AG09309 (cell line): ENCODE measurements around the gene RRP1.

ENCODE experiments used
- DNase-seq: peaks from one replicate; pipeline ENCODE4 v3.0.0-alpha.2; 2010; ENCODE audit warnings: low read depth
- H3K4me3 ChIP-seq: 2 replicates; pipeline ENCODE4 v1.5.1; 2011; ENCODE audit warnings: mild to moderate bottlenecking, low read depth, low read length, moderate library complexity; ENCODE audit not compliant: control insufficient read depth
- TF ChIP-seq, protein P1 (sequence below): IDR thresholded peaks from 2 replicates; pipeline ENCODE4 v1.5.1; 2011; ENCODE audit warnings: mild to moderate bottlenecking, low read depth, low read length, inconsistent platforms; ENCODE audit not compliant: insufficient read depth, control insufficient read depth; ENCODE audit errors: missing control alignments

The RRP1 gene

DNA sequence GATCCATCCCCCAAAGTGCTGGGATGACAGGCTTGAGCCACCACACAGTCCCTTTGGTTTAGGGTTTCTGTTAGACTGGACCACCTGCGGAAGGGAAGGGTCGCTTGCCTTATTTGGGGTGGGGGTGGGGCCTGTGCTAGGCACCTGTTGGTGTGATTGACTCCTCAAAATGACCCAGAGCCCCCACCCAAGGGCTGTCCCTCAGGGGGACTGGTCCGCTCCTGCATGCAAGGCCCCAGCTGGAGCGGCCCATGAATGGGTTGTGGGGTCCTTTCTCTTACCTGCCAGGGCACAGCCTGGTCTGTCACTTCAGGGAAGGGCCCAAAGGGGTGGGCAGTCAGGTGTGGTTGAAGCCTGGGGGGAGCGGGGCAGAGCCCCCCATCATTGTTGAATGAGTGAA, 11.4 kb upstream of the RRP1 start:
- no peak overlapping the region for H3K4me3 ChIP-seq
- no peak for DNase-seq
- TF ChIP-seq, protein P1, sequence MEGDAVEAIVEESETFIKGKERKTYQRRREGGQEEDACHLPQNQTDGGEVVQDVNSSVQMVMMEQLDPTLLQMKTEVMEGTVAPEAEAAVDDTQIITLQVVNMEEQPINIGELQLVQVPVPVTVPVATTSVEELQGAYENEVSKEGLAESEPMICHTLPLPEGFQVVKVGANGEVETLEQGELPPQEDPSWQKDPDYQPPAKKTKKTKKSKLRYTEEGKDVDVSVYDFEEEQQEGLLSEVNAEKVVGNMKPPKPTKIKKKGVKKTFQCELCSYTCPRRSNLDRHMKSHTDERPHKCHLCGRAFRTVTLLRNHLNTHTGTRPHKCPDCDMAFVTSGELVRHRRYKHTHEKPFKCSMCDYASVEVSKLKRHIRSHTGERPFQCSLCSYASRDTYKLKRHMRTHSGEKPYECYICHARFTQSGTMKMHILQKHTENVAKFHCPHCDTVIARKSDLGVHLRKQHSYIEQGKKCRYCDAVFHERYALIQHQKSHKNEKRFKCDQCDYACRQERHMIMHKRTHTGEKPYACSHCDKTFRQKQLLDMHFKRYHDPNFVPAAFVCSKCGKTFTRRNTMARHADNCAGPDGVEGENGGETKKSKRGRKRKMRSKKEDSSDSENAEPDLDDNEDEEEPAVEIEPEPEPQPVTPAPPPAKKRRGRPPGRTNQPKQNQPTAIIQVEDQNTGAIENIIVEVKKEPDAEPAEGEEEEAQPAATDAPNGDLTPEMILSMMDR = no peak

- DNase-seq = no peak
- H3K4me3 ChIP-seq = no peak overlapping the region
- TF ChIP-seq, protein P1 = no peak
These were observed 10.7 kb upstream of the RRP1 start for GRCh38 chr21:43778469-43779335.

DNA sequence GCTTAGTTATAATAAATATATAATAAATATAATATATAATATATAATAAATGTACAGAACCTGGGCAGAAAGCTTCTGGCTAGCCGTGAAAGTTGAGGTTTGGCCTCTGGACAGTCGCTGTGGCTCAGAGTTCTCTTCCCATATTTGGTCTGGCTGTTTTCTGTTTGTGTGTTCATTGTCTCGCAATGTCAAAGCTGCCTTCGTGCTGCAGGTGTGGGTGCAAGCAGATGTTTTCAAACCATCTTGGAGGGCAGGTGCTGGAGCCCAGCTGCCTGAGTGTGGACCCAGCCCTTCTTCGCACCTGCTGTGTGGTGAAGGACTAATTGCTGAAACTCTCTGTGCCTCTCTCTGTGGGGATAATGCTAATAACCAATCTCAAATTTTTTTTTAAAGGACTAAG, 9.7 kb upstream of the RRP1 start:
- TF ChIP-seq, protein P1 = no peak
- no peak for DNase-seq
- no peak overlapping the region for H3K4me3 ChIP-seq

DNA sequence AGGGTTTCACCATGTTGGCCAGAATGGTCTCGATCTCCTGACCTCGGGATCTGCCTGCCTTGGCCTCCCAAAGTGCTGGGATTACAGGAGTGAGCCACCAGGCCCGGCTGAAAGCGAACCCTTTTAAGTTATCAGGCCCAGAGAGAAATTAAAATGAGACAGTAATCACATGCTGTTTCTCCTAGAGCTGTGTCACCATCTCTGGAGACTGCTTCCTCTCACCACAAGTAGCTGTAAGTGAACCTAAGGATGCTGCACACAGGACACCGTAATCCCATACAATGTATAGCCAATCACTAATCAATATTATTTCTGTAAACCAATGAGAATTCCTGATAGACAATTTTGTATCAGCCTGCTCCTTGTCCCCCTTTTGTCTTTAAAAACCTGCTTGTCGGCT, 7.5 kb upstream of the RRP1 start:
- no peak for DNase-seq
- TF ChIP-seq, protein P1 = no peak
- no peak overlapping the region for H3K4me3 ChIP-seq

DNA sequence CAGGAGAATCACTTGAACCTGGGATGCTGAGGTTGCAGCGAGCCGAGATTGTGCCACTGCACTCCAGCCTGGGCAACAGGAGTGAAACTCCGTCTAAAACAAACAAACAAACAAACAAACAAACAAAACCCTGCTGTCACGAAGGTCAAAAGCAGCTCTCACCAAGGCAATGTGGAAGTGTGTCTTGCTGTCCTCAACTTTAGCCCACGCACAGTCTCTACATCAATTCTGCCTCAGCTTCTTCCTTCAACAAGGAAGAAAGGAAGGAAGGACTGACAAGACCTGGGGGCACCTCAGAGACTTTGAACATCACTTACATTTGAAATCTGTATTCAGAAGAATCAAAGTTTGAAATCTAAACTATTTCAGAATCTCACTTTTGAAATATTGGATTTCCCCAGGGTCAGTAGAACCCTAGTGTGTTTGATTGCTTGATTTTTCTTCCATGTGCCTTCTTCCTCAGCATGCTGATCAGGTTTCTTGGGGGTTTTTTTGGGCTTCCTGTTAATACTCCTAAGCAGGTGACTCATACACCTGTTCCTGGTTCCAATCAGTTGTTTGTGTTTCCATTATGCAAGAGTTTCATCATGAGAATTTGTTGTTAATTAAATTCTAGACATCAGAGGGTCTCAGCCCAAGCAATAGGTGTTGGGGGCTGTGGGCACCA, 6.8 kb upstream of the RRP1 start:
- no peak for DNase-seq
- H3K4me3 ChIP-seq = no peak overlapping the region
- TF ChIP-seq, protein P1 = no peak

DNA sequence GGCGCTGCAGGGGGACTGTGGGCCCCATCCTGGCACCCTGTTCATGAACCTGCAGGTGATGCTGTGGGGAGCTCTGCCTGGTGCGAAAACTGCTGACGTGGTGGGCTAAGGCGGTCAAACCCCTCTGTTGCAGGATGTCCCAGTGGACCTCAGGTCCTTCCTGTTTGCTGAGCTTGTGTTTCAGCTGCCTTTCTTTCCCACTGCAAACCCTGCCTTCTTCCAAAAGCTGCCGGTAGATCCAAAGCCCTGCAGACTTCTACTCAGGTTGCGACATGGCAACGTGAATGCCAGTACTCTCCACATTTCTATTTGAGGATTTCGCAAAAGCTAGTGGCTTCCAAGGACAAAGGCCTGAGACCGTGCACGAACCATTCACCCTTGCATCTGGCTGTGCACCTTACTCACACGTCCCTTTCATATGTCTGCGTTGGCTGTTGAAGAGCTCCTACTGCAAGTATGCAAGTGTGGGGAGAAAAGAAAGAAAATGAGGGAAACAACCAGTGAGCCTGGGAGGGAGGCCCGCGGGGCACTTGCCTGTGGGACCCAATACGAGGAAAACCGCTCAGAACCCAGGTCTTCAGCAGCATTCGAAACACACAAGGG, 6.2 kb upstream of the RRP1 start:
- H3K4me3 ChIP-seq = no peak overlapping the region
- DNase-seq = no peak
- TF ChIP-seq, protein P1 = no peak
